Lower lobe of right lung (tissue), 2 donors: Measurements from ENCODE around the gene SYNGR1. TPM values are rescaled to one million over a fixed set of nuclear protein-coding genes. Genes with fewer than 3 reads are reported as not detected.
"Not testable (repeated sequence)": the region's sequence is repeated elsewhere in the genome, so short reads cannot be mapped to it uniquely, and the experiment has no call there.

Experiments
- ATAC-seq, 2 donors: fragments of 200-7000 bp; cut with Tn5 transposase; one replicate each; pipeline ENCODE4 v1.9.1; 2020 to 2022; ENCODE audit warnings: mild to moderate bottlenecking in 2 of 2, moderate library complexity in 2 of 2
- DNase-seq: peaks from one replicate; pipeline ENCODE4 v3.0.0-alpha.2; 2020
- H3K27ac ChIP-seq: fragments of 200-600 bp; one replicate; pipeline ENCODE4 v1.8.0; 2022
- H3K27me3 ChIP-seq: fragments of 200-600 bp; one replicate; pipeline ENCODE4 v1.8.0; 2022; ENCODE audit warnings: low read depth
- H3K36me3 ChIP-seq: fragments of 200-600 bp; one replicate; pipeline ENCODE4 v1.8.0; 2022; ENCODE audit warnings: mild to moderate bottlenecking
- H3K4me1 ChIP-seq: fragments of 200-600 bp; one replicate; pipeline ENCODE4 v1.8.0; 2022
- H3K4me3 ChIP-seq: fragments of 200-600 bp; one replicate; pipeline ENCODE4 v1.8.0; 2022; ENCODE audit warnings: mild to moderate bottlenecking
- H3K9me3 ChIP-seq: fragments of 200-600 bp; one replicate; pipeline ENCODE4 v1.8.0; 2022
- CTCF ChIP-seq: fragments of 200-600 bp; IDR thresholded peaks from one replicate; pipeline ENCODE4 v1.8.0; 2022; ENCODE audit warnings: antibody characterized with exemption, mild to moderate bottlenecking
- intact Hi-C: fragments of 100-400 bp; cut with DNase I; formaldehyde crosslinking; loops from one replicate; pipeline ENCODE4 v1.11.0; 2022
- total RNA-seq: library from RNA; stranded (reverse); fragmentation: NEBNext Ultra II Directional; extraction: Animal tissue kit (Norgen Biotek cat#: 25700); gene quantifications from one replicate; pipeline ENCODE4 v1.2.1, GENCODE V29; 2021
- donor health status: DM: no; HTN: yes; CAD: no; lungs with severe emphysema.

The SYNGR1 gene
- total RNA-seq, 1 donor from 2014 or later: 13.4 TPM

- H3K27me3 ChIP-seq: no peaks in the 10 kb centered on the region
- intact Hi-C loops: no loop called here
- H3K9me3 ChIP-seq: no peaks in the 10 kb centered on the region
- peaks cover 12% of the 10 kb centered on the region for H3K4me1 ChIP-seq
- DNase-seq: no peak
- H3K4me3 ChIP-seq: no peak overlapping the region
- TF ChIP-seq CTCF: no peak
- peaks cover 15% of the 10 kb centered on the region for H3K36me3 ChIP-seq
- ATAC-seq: no peak
- H3K27ac ChIP-seq: no peak overlapping the region
These were observed 59.0 kb downstream of the SYNGR1 start for GRCh38 chr22:39408807-39409206.

GRCh38 chr22:39409516-39410029 lies 59.8 kb downstream of the SYNGR1 start:
- intact Hi-C loops: no loop called here
- ATAC-seq: no peak

GRCh38 chr22:39410264-39410663 lies 60.5 kb downstream of the SYNGR1 start:
- intact Hi-C loops: no loop called here
- DNase-seq (no peak), ATAC-seq (peak in 1 of 2 donors; percentile 6)
- H3K27ac ChIP-seq: no peak overlapping the region
- no peaks in the 10 kb centered on the region for H3K9me3 ChIP-seq
- TF ChIP-seq CTCF: no peak
- no peak overlapping the region for H3K4me3 ChIP-seq
- peaks cover 6% of the 10 kb centered on the region for H3K4me1 ChIP-seq
- H3K27me3 ChIP-seq: no peaks in the 10 kb centered on the region
- peaks cover 6% of the 10 kb centered on the region for H3K36me3 ChIP-seq

More at GRCh38 chr22:39409516-39410029, 59.8 kb downstream of the SYNGR1 start:
- TF ChIP-seq CTCF: no peak
- Histone ChIP-seq H3K27me3 (no peaks in the 10 kb centered on the region), H3K4me1 (peaks cover 11% of the 10 kb centered on the region), H3K9me3 (no peaks in the 10 kb centered on the region), H3K36me3 (peaks cover 8% of the 10 kb centered on the region), H3K27ac (no peak overlapping the region), H3K4me3 (no peak overlapping the region)
- no peak for DNase-seq

- H3K36me3 ChIP-seq: peaks cover 22% of the 10 kb centered on the region
- H3K4me3 ChIP-seq, intact Hi-C loops, H3K27ac ChIP-seq, DNase-seq, H3K4me1 ChIP-seq, ATAC-seq, H3K9me3 ChIP-seq, H3K27me3 ChIP-seq: not testable (repeated sequence)
These were observed 62.1 kb downstream of the SYNGR1 start for GRCh38 chr22:39411828-39412365.

GRCh38 chr22:39413204-39413603 lies 63.4 kb downstream of the SYNGR1 start:
- H3K27me3 ChIP-seq, DNase-seq, intact Hi-C loops, ATAC-seq, H3K4me3 ChIP-seq, H3K27ac ChIP-seq, H3K9me3 ChIP-seq, H3K4me1 ChIP-seq: not testable (repeated sequence)
- H3K36me3 ChIP-seq: peaks cover 35% of the 10 kb centered on the region

- no peak for TF ChIP-seq CTCF
- H3K27ac ChIP-seq: no peak overlapping the region
- no peaks in the 10 kb centered on the region for H3K9me3 ChIP-seq
- peaks cover 6% of the 10 kb centered on the region for H3K4me1 ChIP-seq
- no peak overlapping the region for H3K4me3 ChIP-seq
- peaks cover 45% of the 10 kb centered on the region for H3K36me3 ChIP-seq
- H3K27me3 ChIP-seq: no peaks in the 10 kb centered on the region
- no peak for DNase-seq
- intact Hi-C loops: no loop called here
- ATAC-seq: no peak
These were observed 64.6 kb downstream of the SYNGR1 start for GRCh38 chr22:39414377-39414776.
